ENCODE data around the gene XPO5.

- TF ChIP-seq POLR2AphosphoS5 (IDR thresholded peaks at IDR 0.05; ENCODE audit: low read depth, low read length), result no peak
- TF ChIP-seq REST (IDR thresholded peaks at IDR 0.05; ENCODE audit: insufficient read depth in 1 of 2, low read depth in 2 of 2, low read length in 2 of 2), result no peak
- TF ChIP-seq TAF1 (IDR thresholded peaks at IDR 0.05; ENCODE audit: borderline replicate concordance, insufficient read depth, low read length), result no peak
- no peak for TF ChIP-seq SIN3A (IDR thresholded peaks at IDR 0.05; ENCODE audit: borderline replicate concordance, insufficient read depth, low read length)
- TF ChIP-seq FOXP2 (optimal IDR thresholded peaks at IDR 0.05; ENCODE audit: borderline replicate concordance, extremely low read depth, extremely low read length, insufficient read depth), result no peak
Observed at GRCh38 chr6:43604174-43604573, 28.3 kb upstream of the XPO5 start.

Data from PFSK-1 (cell line).